ENCODE results near the gene CRYL1. TPM values are rescaled to one million over a fixed set of nuclear protein-coding genes. Genes with fewer than 3 reads are reported as not detected.

Gene CRYL1
- total and polyA plus RNA-seq, 2 donors (not counting 1 experiment from before 2014, with no cell fraction given), result 6.5 to 15.1 TPM

- TF ChIP-seq CTCF (IDR thresholded peaks at IDR 0.05) (no peak), EZH2 (IDR thresholded peaks at IDR 0.05; ENCODE audit: borderline replicate concordance, insufficient read depth, low read depth, low read length, poor library complexity, severe bottlenecking) (no peak)
- WGBS (ENCODE audit: insufficient coverage), result 91% methylated on average over 10 of the region's 10 CpGs
- no peak for DNase-seq
- H3K36me3 ChIP-seq (replicated peaks in 1 of 2; ENCODE audit: control extremely low read depth in 1 of 2, control insufficient read depth in 1 of 2, extremely low read depth in 1 of 2, insufficient read depth in 2 of 2, low read length in 1 of 2), result no peaks in the 10 kb centered on the region
- ChIA-PET POLR2A (no interaction called here), CTCF (no interaction called here)
- H3K4me1 ChIP-seq (ENCODE audit: control insufficient read depth in 2 of 2, insufficient read depth in 2 of 2, low read length in 2 of 2), result no peaks in the 10 kb centered on the region
- no peaks in the 10 kb centered on the region for H3K27me3 Mint-ChIP-seq
- no peaks in the 10 kb centered on the region for H3K9me3 Mint-ChIP-seq (ENCODE audit: insufficient read depth)
- no peak overlapping the region for H3K4me3 ChIP-seq (ENCODE audit: control extremely low read depth in 1 of 5, extremely low read depth in 1 of 5, insufficient read depth in 1 of 5, low read depth in 2 of 5, low read length in 4 of 5)
- ATAC-seq (ENCODE audit: low read depth), result no peak
- no peak overlapping the region for H2AFZ ChIP-seq (ENCODE audit: insufficient read depth, low read depth, low read length, poor library complexity, severe bottlenecking)
- peaks cover 0 to 15% (median 0%) of the 10 kb centered on the region in 3 donors for H3K9me3 ChIP-seq (ENCODE audit: control extremely low read depth in 1 of 3, control insufficient read depth in 2 of 3, insufficient read depth in 1 of 3, low read length in 2 of 3)
- no peak overlapping the region for H3K9ac ChIP-seq (ENCODE audit: low read length)
- H3K4me1 Mint-ChIP-seq, result no peaks in the 10 kb centered on the region
- H4K20me1 ChIP-seq (ENCODE audit: control insufficient read depth, insufficient read depth, low read length, poor library complexity, severe bottlenecking), result no peaks in the 10 kb centered on the region
- intact Hi-C loops (cut with micrococcal nuclease), result no loop called here
- H3K4me3 Mint-ChIP-seq, result no peak overlapping the region
- H3K27me3 ChIP-seq (replicated peaks in 1 of 4; ENCODE audit: control extremely low read depth in 1 of 4, control insufficient read depth in 3 of 4, insufficient read depth in 4 of 4, low read length in 3 of 4), result no peaks in the 10 kb centered on the region
- H3K27ac ChIP-seq (ENCODE audit: low read length in 2 of 2), result no peak overlapping the region
- H3K4me2 ChIP-seq (replicated peaks; ENCODE audit: low read depth, low read length, poor library complexity, severe bottlenecking), result no peak overlapping the region
- H3K27ac Mint-ChIP-seq, result no peak overlapping the region
- no peaks in the 10 kb centered on the region for H3K79me2 ChIP-seq (ENCODE audit: control insufficient read depth, insufficient read depth, low read length)
Measured at GRCh38 chr13:20398459-20398858, 127.2 kb downstream of the CRYL1 start.

DNA sequence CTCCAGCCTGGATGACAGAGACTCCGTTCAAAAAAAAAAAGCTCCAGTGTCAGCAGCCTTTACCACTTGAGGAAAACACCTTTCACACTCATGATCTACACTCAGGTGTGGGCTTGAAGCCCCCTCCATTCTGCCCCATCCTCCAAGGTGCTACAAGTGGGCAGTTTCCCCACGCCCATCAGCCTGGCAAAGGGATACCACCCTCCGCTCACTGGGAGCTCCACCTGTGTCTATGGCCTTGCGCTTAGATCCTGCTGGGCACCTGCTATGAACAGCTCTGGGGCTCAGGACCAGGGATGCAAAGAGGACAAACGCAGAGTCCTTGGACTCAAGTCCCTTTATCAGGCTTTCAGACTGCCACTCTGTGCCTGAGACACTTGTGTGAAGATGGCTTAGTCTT lies 127.8 kb downstream of the CRYL1 start:
- intact Hi-C loops (cut with micrococcal nuclease), result no loop called here
- Histone ChIP-seq H3K9me3 (ENCODE audit: control extremely low read depth in 1 of 3, control insufficient read depth in 2 of 3, insufficient read depth in 1 of 3, low read length in 2 of 3) (peaks cover 0 to 15% (median 0%) of the 10 kb centered on the region in 3 donors), H3K27me3 (replicated peaks in 1 of 4; ENCODE audit: control extremely low read depth in 1 of 4, control insufficient read depth in 3 of 4, insufficient read depth in 4 of 4, low read length in 3 of 4) (no peaks in the 10 kb centered on the region), H3K9ac (ENCODE audit: low read length) (no peak overlapping the region), H3K4me2 (replicated peaks; ENCODE audit: low read depth, low read length, poor library complexity, severe bottlenecking) (no peak overlapping the region), H2AFZ (ENCODE audit: insufficient read depth, low read depth, low read length, poor library complexity, severe bottlenecking) (no peak overlapping the region), H3K27ac (ENCODE audit: low read length in 2 of 2) (no peak overlapping the region), H3K4me1 (ENCODE audit: control insufficient read depth in 2 of 2, insufficient read depth in 2 of 2, low read length in 2 of 2) (no peaks in the 10 kb centered on the region), H4K20me1 (ENCODE audit: control insufficient read depth, insufficient read depth, low read length, poor library complexity, severe bottlenecking) (no peaks in the 10 kb centered on the region), H3K79me2 (ENCODE audit: control insufficient read depth, insufficient read depth, low read length) (no peaks in the 10 kb centered on the region), H3K4me3 (ENCODE audit: control extremely low read depth in 1 of 5, extremely low read depth in 1 of 5, insufficient read depth in 1 of 5, low read depth in 2 of 5, low read length in 4 of 5) (no peak overlapping the region), H3K36me3 (replicated peaks in 1 of 2; ENCODE audit: control extremely low read depth in 1 of 2, control insufficient read depth in 1 of 2, extremely low read depth in 1 of 2, insufficient read depth in 2 of 2, low read length in 1 of 2) (no peaks in the 10 kb centered on the region)
- no peaks in the 10 kb centered on the region for H3K27me3 Mint-ChIP-seq
- ChIA-PET CTCF (no interaction called here), POLR2A (no interaction called here)
- H3K4me3 Mint-ChIP-seq, result no peak overlapping the region
- TF ChIP-seq EZH2 (IDR thresholded peaks at IDR 0.05; ENCODE audit: borderline replicate concordance, insufficient read depth, low read depth, low read length, poor library complexity, severe bottlenecking) (no peak), CTCF (IDR thresholded peaks at IDR 0.05) (no peak)
- DNase-seq, result no peak
- H3K9me3 Mint-ChIP-seq (ENCODE audit: insufficient read depth), result no peaks in the 10 kb centered on the region
- no peak overlapping the region for H3K27ac Mint-ChIP-seq
- H3K4me1 Mint-ChIP-seq, result no peaks in the 10 kb centered on the region
- 96% methylated on average over 5 of the region's 5 CpGs for WGBS (ENCODE audit: insufficient coverage)
- ATAC-seq (ENCODE audit: low read depth), result no peak
